Keratinocyte (primary cell): ENCODE results near the gene ZNF521. TPM values are rescaled to one million over a fixed set of nuclear protein-coding genes. Genes with fewer than 3 reads are reported as not detected.

Source experiments
- DNase-seq: peaks from one replicate; pipeline ENCODE4 v3.0.0-alpha.2; 2011; ENCODE audit warnings: low read depth, missing footprints, low spot score
- FAIRE-seq: peaks from 2 replicates; lab custom pipeline; 2011; peaks lifted over from hg19 to GRCh38; lab: Jason Lieb, UNC
- H2AFZ ChIP-seq: 2 replicates; pipeline ENCODE4 v1.6.0; 2012; ENCODE audit warnings: low read length, control low read depth, inconsistent platforms; ENCODE audit not compliant: control insufficient read depth
- H3K27ac ChIP-seq: 2 replicates; pipeline ENCODE4 v1.5.1; 2011; ENCODE audit warnings: low read length; ENCODE audit not compliant: control insufficient read depth, insufficient read depth
- H3K27me3 ChIP-seq: 3 replicates; pipeline ENCODE4 v1.6.0; 2011; ENCODE audit warnings: low read length; ENCODE audit not compliant: control insufficient read depth, insufficient read depth; ENCODE audit errors: extremely low read depth
- H3K36me3 ChIP-seq, 2 experiments: 2 replicates in 1 of 2; 3 replicates in 1 of 2; pipeline ENCODE4 v1.5.1; 2011; ENCODE audit warnings: low read length in 2 of 2, mild to moderate bottlenecking in 1 of 2; ENCODE audit not compliant: control insufficient read depth in 2 of 2, insufficient read depth in 2 of 2; ENCODE audit errors: extremely low read depth in 1 of 2
- H3K4me1 ChIP-seq: 3 replicates; pipeline ENCODE4 v1.5.1; 2011; ENCODE audit warnings: low read length; ENCODE audit not compliant: control insufficient read depth, insufficient read depth; ENCODE audit errors: extremely low read depth
- H3K4me2 ChIP-seq: 3 replicates; pipeline ENCODE4 v1.6.0; 2011; ENCODE audit warnings: low read depth, low read length; ENCODE audit not compliant: control insufficient read depth, insufficient read depth; ENCODE audit errors: extremely low read depth
- H3K4me3 ChIP-seq, 3 experiments: fragments of 200-600 bp in 1 of 3; sonication (generic) in 1 of 3; 2 replicates in 2 of 3; 3 replicates in 1 of 3; pipeline ENCODE4 v1.5.1; 2011 to 2016; ENCODE audit warnings: low read length in 3 of 3, mild to moderate bottlenecking in 3 of 3, control low read depth in 2 of 3, inconsistent platforms in 1 of 3, low read depth in 1 of 3, mixed read lengths in 1 of 3, mixed run types in 1 of 3, moderate library complexity in 1 of 3; ENCODE audit not compliant: control insufficient read depth in 2 of 3, insufficient read depth in 2 of 3; ENCODE audit errors: extremely low read depth in 1 of 3
- H3K79me2 ChIP-seq: 2 replicates; pipeline ENCODE4 v1.6.0; 2012; ENCODE audit warnings: low read length; ENCODE audit not compliant: control insufficient read depth, insufficient read depth
- H3K9ac ChIP-seq: 3 replicates; pipeline ENCODE4 v1.6.0; 2011; ENCODE audit warnings: low read length; ENCODE audit not compliant: control insufficient read depth, insufficient read depth; ENCODE audit errors: extremely low read depth
- H3K9me1 ChIP-seq: 3 replicates; pipeline ENCODE4 v1.6.0; 2011; ENCODE audit warnings: low read length; ENCODE audit not compliant: control insufficient read depth, insufficient read depth; ENCODE audit errors: extremely low read depth
- H3K9me3 ChIP-seq: 2 replicates; pipeline ENCODE4 v1.5.1; 2012; ENCODE audit warnings: low read depth, low read length; ENCODE audit not compliant: control insufficient read depth
- H4K20me1 ChIP-seq: 3 replicates; pipeline ENCODE4 v1.6.0; 2011; ENCODE audit warnings: low read length; ENCODE audit not compliant: control insufficient read depth, insufficient read depth; ENCODE audit errors: extremely low read depth
- CTCF ChIP-seq, 3 experiments: IDR thresholded peaks in 1 of 3; conservative IDR thresholded peaks in 1 of 3; optimal IDR thresholded peaks in 1 of 3; 2 replicates in 2 of 3; 3 replicates in 1 of 3; pipeline versions ENCODE3 to v1.5.1; 2011; ENCODE audit warnings: low read length in 3 of 3, mild to moderate bottlenecking in 3 of 3, moderate library complexity in 2 of 3, control low read depth in 1 of 3, inconsistent platforms in 1 of 3; ENCODE audit not compliant: insufficient read depth in 2 of 3; ENCODE audit errors: extremely low read depth in 1 of 3
- EZH2 ChIP-seq: IDR thresholded peaks from one replicate; pipeline ENCODE4 v1.6.1; 2012; ENCODE audit warnings: inconsistent platforms, mild to moderate bottlenecking, low read length, moderate library complexity
- dilution Hi-C: fragments of 300-500 bp; cut with MboI; formaldehyde crosslinking; loops from one replicate; pipeline ENCODE4 v1.7.0; 2020; ENCODE audit warnings: low sequenced_read_pairs; ENCODE audit not compliant: extremely low pct_ligation_motif_present
- polyA plus RNA-seq, 5 experiments: library from polyadenylated mRNA; depleted of rRNA in 3 of 5; stranded (reverse) in 3 of 5; stranded (forward) in 1 of 5; unstranded in 1 of 5; fragments of >200 nt; gene quantifications; 1 replicate in 1 of 5; 2 replicates in 3 of 5; 3 replicates in 1 of 5; pipeline versions ENCODE4 v1.2.1 to v1.2.3, GENCODE V29; 2011 to 2012; ENCODE audit warnings: missing spikeins in 2 of 5, low read depth in 1 of 5, low replicate concordance in 1 of 5

ZNF521 gene
- polyA plus RNA-seq, 1 donor (not counting 4 experiments of a cell fraction or from before 2014, with no cell fraction given), result 0.07 TPM

GRCh38 chr18:25279556-25279955, 72.4 kb downstream of the ZNF521 start:
- H3K79me2 ChIP-seq, result no peaks in the 10 kb centered on the region
- H3K36me3 ChIP-seq, result no peaks in the 10 kb centered on the region
- FAIRE-seq (no peak), DNase-seq (no peak)
- H3K9ac ChIP-seq, result no peak overlapping the region
- dilution Hi-C loops, result no loop called here
- TF ChIP-seq CTCF (optimal IDR thresholded peaks at IDR 0.05 in 1 of 3, IDR thresholded peaks at IDR 0.05 in 1 of 3, conservative IDR thresholded peaks at IDR 0.05 in 1 of 3; ENCODE audit: extremely low read depth in 1 of 3, insufficient read depth in 2 of 3, low read length in 3 of 3), result no peak
- no peak overlapping the region for H3K4me3 ChIP-seq
- no peaks in the 10 kb centered on the region for H3K4me1 ChIP-seq
- no peak overlapping the region for H3K27ac ChIP-seq
- H2AFZ ChIP-seq, result no peak overlapping the region
- no peaks in the 10 kb centered on the region for H3K27me3 ChIP-seq
- H4K20me1 ChIP-seq, result no peaks in the 10 kb centered on the region
- no peaks in the 10 kb centered on the region for H3K9me3 ChIP-seq
- no peaks in the 10 kb centered on the region for H3K9me1 ChIP-seq
- H3K4me2 ChIP-seq, result no peak overlapping the region

GRCh38 chr18:25279133-25279532, 72.8 kb downstream of the ZNF521 start:
- FAIRE-seq, result no peak
- dilution Hi-C loops, result no loop called here

More at GRCh38 chr18:25279133-25279532, 72.8 kb downstream of the ZNF521 start:
- no peak overlapping the region for H3K9ac ChIP-seq
- H3K4me3 ChIP-seq, result no peak overlapping the region
- no peaks in the 10 kb centered on the region for H3K4me1 ChIP-seq
- H3K27me3 ChIP-seq, result no peaks in the 10 kb centered on the region
- no peak overlapping the region for H3K27ac ChIP-seq
- H3K36me3 ChIP-seq, result no peaks in the 10 kb centered on the region
- H3K9me3 ChIP-seq, result no peaks in the 10 kb centered on the region
- no peaks in the 10 kb centered on the region for H4K20me1 ChIP-seq
- no peaks in the 10 kb centered on the region for H3K9me1 ChIP-seq
- H3K4me2 ChIP-seq, result no peak overlapping the region
- no peak overlapping the region for H2AFZ ChIP-seq
- no peak for TF ChIP-seq CTCF (optimal IDR thresholded peaks at IDR 0.05 in 1 of 3, IDR thresholded peaks at IDR 0.05 in 1 of 3, conservative IDR thresholded peaks at IDR 0.05 in 1 of 3; ENCODE audit: extremely low read depth in 1 of 3, insufficient read depth in 2 of 3, low read length in 3 of 3)
- no peak for TF ChIP-seq EZH2
- no peak for DNase-seq
- H3K79me2 ChIP-seq, result no peaks in the 10 kb centered on the region
